K562 (cell line): ENCODE results near the gene FBL. TPM values are rescaled to one million over a fixed set of nuclear protein-coding genes. Genes with fewer than 3 reads are reported as not detected.

Experiments used
- ATAC-seq: fragments of 200-7000 bp; cut with Tn5 transposase; 3 replicates; pipeline ENCODE4 v1.9.1; 2020; ENCODE audit warnings: moderate library complexity
- Bru-seq: library from RNA; stranded (reverse); fragments of 400-500 nt; gene quantifications from one replicate; lab custom pipeline; 2021; lab: Mats Ljungman, UMichigan
- BruChase-seq, 2 experiments: library from RNA; stranded (reverse); fragments of 400-500 nt; gene quantifications; one replicate each; lab custom pipeline; 2021; lab: Mats Ljungman, UMichigan
- BruUV-seq: library from RNA; stranded (reverse); fragments of 400-500 nt; replicated peaks from 2 replicates; lab custom pipeline; 2021; lab: Mats Ljungman, UMichigan
- CTCF ChIA-PET: fragments of 300-600 bp; formaldehyde crosslinking; extraction: SDS; loops from one replicate; lab custom pipeline; 2021; ENCODE audit warnings: low intra/inter-chr PET ratio; lab: Yijun Ruan, JAX
- POLR2A ChIA-PET: fragments of 300-600, 350-650 bp; sonication (Branson Sonifier 250); formaldehyde crosslinking; extraction: SDS; loops from one replicate; lab custom pipeline; 2021; ENCODE audit warnings: antibody characterized with exemption, inconsistent platforms; lab: Yijun Ruan, JAX
- DNase-seq, 4 experiments: peaks; one replicate each; pipeline versions ENCODE4 v3.0.0 to v3.0.0-alpha.2; 2011 to 2018; ENCODE audit warnings: low spot score in 3 of 4, mixed read lengths in 3 of 4; ENCODE audit errors: extremely low read depth in 1 of 4
- FAIRE-seq: peaks from 2 replicates; lab custom pipeline; 2011; peaks lifted over from hg19 to GRCh38; lab: Jason Lieb, UNC
- H2AFZ ChIP-seq: 2 replicates; pipeline ENCODE4 v1.6.0; 2011; ENCODE audit warnings: low read depth, low read length, control low read depth, inconsistent platforms
- H3K27ac ChIP-seq: fragments of 200-600 bp; 3 replicates; pipeline ENCODE4 v1.8.0; 2011; ENCODE audit warnings: low read depth, mild to moderate bottlenecking, control low read depth, inconsistent platforms, low read length, moderate library complexity, mixed read lengths; ENCODE audit errors: extremely low read depth
- H3K27me3 ChIP-seq, 2 experiments: fragments of 300-600 bp in 1 of 2; 2 replicates in 1 of 2; 3 replicates in 1 of 2; pipeline versions ENCODE4 v1.6.0 to v1.8.0; 2011; ENCODE audit warnings: inconsistent platforms in 2 of 2, low read length in 2 of 2, mild to moderate bottlenecking in 1 of 2, mixed read lengths in 1 of 2, moderate library complexity in 1 of 2; ENCODE audit not compliant: control insufficient read depth in 2 of 2, insufficient read depth in 2 of 2
- H3K36me3 ChIP-seq: fragments of 300-600 bp; 3 replicates; pipeline ENCODE4 v1.8.0; 2011; ENCODE audit warnings: mild to moderate bottlenecking, low read length, inconsistent platforms; ENCODE audit not compliant: control insufficient read depth, insufficient read depth
- H3K4me1 ChIP-seq, 2 experiments: fragments of 200-600 bp in 1 of 2; replicated peaks in 1 of 2; 2 replicates in 1 of 2; 3 replicates in 1 of 2; pipeline versions ENCODE4 v1.5.1 to v1.8.0; 2011; ENCODE audit warnings: inconsistent platforms in 2 of 2, low read length in 2 of 2, mild to moderate bottlenecking in 1 of 2, mixed read lengths in 1 of 2, moderate library complexity in 1 of 2; ENCODE audit not compliant: control insufficient read depth in 2 of 2, insufficient read depth in 2 of 2
- H3K4me2 ChIP-seq: 2 replicates; pipeline ENCODE4 v1.6.1; 2011; ENCODE audit warnings: low read length, control low read depth, inconsistent platforms, mixed read lengths; ENCODE audit not compliant: insufficient read depth
- H3K4me3 ChIP-seq: fragments of 200-600 bp; sonication (generic), shearing (Covaris generic); 2 replicates; pipeline ENCODE4 v1.5.1; 2016; ENCODE audit warnings: control low read depth, inconsistent platforms
- H3K79me2 ChIP-seq: fragments of 200-600 bp; 3 replicates; pipeline ENCODE4 v1.8.0; 2011; ENCODE audit warnings: low read length, inconsistent platforms; ENCODE audit not compliant: control insufficient read depth, insufficient read depth
- H3K9ac ChIP-seq, 2 experiments: 2 replicates each; pipeline versions ENCODE4 v1.6.0 to v1.6.1; 2011; ENCODE audit warnings: low read depth in 2 of 2, low read length in 2 of 2, control low read depth in 1 of 2, inconsistent platforms in 1 of 2, mild to moderate bottlenecking in 1 of 2, mixed read lengths in 1 of 2; ENCODE audit not compliant: insufficient read depth in 1 of 2
- H3K9me1 ChIP-seq: one replicate; pipeline ENCODE4 v1.6.0; 2011; ENCODE audit warnings: inconsistent platforms, mild to moderate bottlenecking, low read length, moderate library complexity; ENCODE audit not compliant: control insufficient read depth, insufficient read depth
- H3K9me3 ChIP-seq: replicated peaks from 2 replicates; pipeline ENCODE4 v1.5.1; 2011; ENCODE audit warnings: low read depth, low read length, inconsistent platforms; ENCODE audit not compliant: control insufficient read depth, insufficient read depth
- H4K20me1 ChIP-seq: replicated peaks from 2 replicates; pipeline ENCODE4 v1.6.1; 2011; ENCODE audit warnings: low read length, inconsistent platforms, mixed read lengths; ENCODE audit not compliant: control insufficient read depth, insufficient read depth
- GATA2 ChIP-seq: sonication (generic); formaldehyde crosslinking; IDR thresholded peaks from 2 replicates; pipeline ENCODE4 v1.4.0; 2020; ENCODE audit warnings: mild to moderate bottlenecking, missing genetic modification reagents
- NUFIP1 ChIP-seq: fragments of 450-650 bp; IDR thresholded peaks from 2 replicates; pipeline ENCODE4 v1.6.1; 2018; ENCODE audit not compliant: partially characterized antibody
- REST ChIP-seq, 2 experiments: fragments of 450-650 bp; formaldehyde crosslinking in 1 of 2; IDR thresholded peaks; 2 replicates each; pipeline versions ENCODE4 v1.4.0 to v1.6.1; 2014 to 2020; ENCODE audit warnings: mild to moderate bottlenecking in 2 of 2, borderline replicate concordance in 1 of 2, low read depth in 1 of 2
- ZNF121 ChIP-seq: sonication (generic); formaldehyde crosslinking; conservative IDR thresholded peaks from 2 replicates; pipeline ENCODE4 v1.8.0; 2022; ENCODE audit warnings: missing genetic modification reagents
- ZNF583 ChIP-seq: fragments of 250-450 bp; sonication (Bioruptor Pico); IDR thresholded peaks from 2 replicates; pipeline ENCODE4 v1.4.0; 2020
- ZNF589 ChIP-seq: fragments of 200-800 bp; sonication (Bioruptor generic); IDR thresholded peaks from 2 replicates; pipeline ENCODE4 v1.6.1; 2016; ENCODE audit warnings: low read depth, missing genetic modification characterization, missing compliant biosample characterization
- ZSCAN29 ChIP-seq: fragments of 450-650 bp; IDR thresholded peaks from 2 replicates; pipeline ENCODE4 v1.6.1; 2017
- WGBS: fragments of 100-300 bp; shearing (Covaris generic); methylation state at CpG from one replicate; pipeline ENCODE4 v1.1.6; 2016; ENCODE audit warnings: low coverage, mixed read lengths; ENCODE audit not compliant: insufficient coverage; ENCODE audit errors: missing lambda C conversion rate; 5-methylcytosine and 5-hydroxymethylcytosine counted together
- in situ Hi-C: fragments of 300-500 bp; cut with MboI; formaldehyde crosslinking; loops from 4 replicates; pipeline ENCODE4 v1.15.0; 2018; ENCODE audit warnings: inconsistent platforms, mixed read lengths
- intact Hi-C: fragments of 100-400 bp; cut with micrococcal nuclease; formaldehyde crosslinking; loops from 2 replicates; pipeline ENCODE4 v1.14.2; 2022
- long read RNA-seq, 3 experiments: library from polyadenylated mRNA in 2 of 3; library from RNA in 1 of 3; unstranded in 2 of 3; stranded (forward) in 1 of 3; transcript quantifications; one replicate each; pipeline ENCODE4 v2.0.0, GENCODE V29; 2019 to 2022
- polyA minus RNA-seq, 3 experiments: library from RNA; depleted of rRNA, polyadenylated mRNA; stranded (reverse); fragments of >200 nt; gene quantifications; 2 replicates each; pipeline ENCODE4 v1.2.3, GENCODE V29; 2011
- polyA plus RNA-seq, 8 experiments: library from polyadenylated mRNA; depleted of rRNA in 4 of 8; stranded (reverse) in 5 of 8; unstranded in 3 of 8; fragments of >200 nt; fragmentation: Nextera tagmentation in 2 of 8; fragmentation: Illumina TruSeq in 1 of 8; extraction: Ambion mirVana in 2 of 8; extraction: Trizol in 1 of 8; gene quantifications; 2 replicates each; pipeline versions ENCODE4 v1.2.1 to v1.2.3, GENCODE V29; 2011 to 2014; ENCODE audit warnings: inconsistent platforms in 1 of 8, missing spikeins in 1 of 8
- total RNA-seq, 7 experiments: library from RNA; depleted of rRNA in 6 of 7; stranded (reverse); fragments of >200 nt in 6 of 7; fragmentation: Illumina TruSeq in 2 of 7; extraction: Trizol in 2 of 7; gene quantifications; 2 replicates each; pipeline versions ENCODE4 v1.2.1 to v1.2.3, GENCODE V29; 2011 to 2021; ENCODE audit warnings: low replicate concordance in 1 of 7

FBL gene
- total RNA-seq (2011; cell fraction: chromatin; rRNA removed; ENCODE audit: low replicate concordance), result 90.3 and 153 TPM in 2 replicates
- total RNA-seq (2011; cell fraction: nucleolus; rRNA removed), result 155 and 156 TPM in 2 replicates
- 201 and 290 TPM in 2 replicates for total RNA-seq (2011; cell fraction: nucleoplasm; rRNA removed)
- total RNA-seq (2014; rRNA removed), result 448 and 524 TPM in 2 replicates
- 676 and 696 TPM in 2 replicates for total RNA-seq (2014; rRNA removed; fragmentation: Illumina TruSeq; extraction: Trizol)
- 565 and 575 TPM in 2 replicates for total RNA-seq (2015; rRNA removed; fragmentation: Illumina TruSeq; extraction: Trizol)
- 761 and 811 TPM in 2 replicates for total RNA-seq (2021)
- polyA plus RNA-seq (2011; rRNA removed), result 843 and 1,244 TPM in 2 replicates
- 1,200 and 1,290 TPM in 2 replicates for polyA plus RNA-seq (2011; cell fraction: cytosol; rRNA removed)
- 284 and 323 TPM in 2 replicates for polyA plus RNA-seq (2011; cell fraction: nucleus; rRNA removed)
- 476 and 792 TPM in 2 replicates for polyA plus RNA-seq (2012)
- 1,561 and 1,696 TPM in 2 replicates for polyA plus RNA-seq (2014; fragmentation: Illumina TruSeq; extraction: Trizol)
- polyA plus RNA-seq (2014; fragmentation: Nextera tagmentation; extraction: Ambion mirVana), result 100 to 1,000 TPM; 201 to 235 TPM
- polyA plus RNA-seq (2014; rRNA removed), result 672 and 721 TPM in 2 replicates
- 930 and 947 TPM in 2 replicates for polyA minus RNA-seq (2011; rRNA and poly(A)+ RNA removed)
- 316 and 353 TPM in 2 replicates for polyA minus RNA-seq (2011; cell fraction: cytosol; rRNA and poly(A)+ RNA removed)
- 33.4 and 57.8 TPM in 2 replicates for polyA minus RNA-seq (2011; cell fraction: nucleus; rRNA and poly(A)+ RNA removed)
- percentile 97 among the genes with signal in this experiment for Bru-seq, nascent RNA
- percentile 97 among the genes with signal in this experiment for BruChase-seq, experiment 1, labeled RNA remaining after a 2-hour chase
- percentile 95 among the genes with signal in this experiment for BruChase-seq, experiment 2, labeled RNA remaining after a 6-hour chase
- long read RNA-seq, experiment 1, transcript FBL-201 (9 exons, 1,160 nt), result major isoform, 414 of 2,252 reads
- long read RNA-seq, experiment 1, partial matches to known transcripts, result 1,752 of 2,252 reads
- long read RNA-seq, experiment 1, other reads (novel, unspliced or antisense), result 86 of 2,252 reads
- long read RNA-seq, experiment 2, transcript FBL-201 (9 exons, 1,160 nt), result major isoform, 191 of 872 reads
- long read RNA-seq, experiment 2, partial matches to known transcripts, result 547 of 872 reads
- long read RNA-seq, experiment 2, other reads (novel, unspliced or antisense), result 132 of 872 reads
- long read RNA-seq, experiment 3, transcript FBL-201 (9 exons, 1,160 nt), result major isoform, 343 of 420 reads
- long read RNA-seq, experiment 3, partial matches to known transcripts, result 26 of 420 reads
- long read RNA-seq, experiment 3, other reads (novel, unspliced or antisense), result 51 of 420 reads

- Histone ChIP-seq H2AFZ (peak within 1 kb of the TSS; percentile 84), H4K20me1 (peaks cover 35% of the 10 kb centered on the region), H3K4me3 (peak within 1 kb of the TSS; percentile 86), H3K27me3 (no peaks in the 10 kb centered on the region), H3K27ac (peak within 1 kb of the TSS; percentile 79), H3K36me3 (peaks cover 23% of the 10 kb centered on the region; the same call in 2 of the 3 replicates), H3K9ac (peak within 1 kb of the TSS; percentile 93 to 96), H3K9me1 (no peaks in the 10 kb centered on the region), H3K79me2 (peaks cover 54% of the 10 kb centered on the region), H3K4me1 (peaks cover 21 to 42% of the 10 kb centered on the region in 2 experiments; a peak in 4 of 5 replicates), H3K4me2 (peak within 1 kb of the TSS; percentile 96), H3K9me3 (no peaks in the 10 kb centered on the region)
- ChIA-PET POLR2A (interaction anchor here (0.6 to 2.6 kb wide), 3 partner anchors 12 to 329 kb away, joined by 3 to 17 read pairs (median 3); partner anchors contain the start of gene DYRK1B), CTCF (no interaction called here)
- DNase-seq (peak; percentile 96 to 99 (median 98)), FAIRE-seq (no peak), ATAC-seq (peak; percentile 88)
- BruUV-seq, result no TSS peak
- intact Hi-C loops, result loop anchor here (2.0 kb wide), 1 partner anchor 79 kb away; no protein-coding TSS in a partner anchor
- in situ Hi-C loops, result no loop called here
- 1% methylated on average over 30 of the region's 57 CpGs for WGBS
- TF ChIP-seq ZNF583 (CRISPR knock-in tag), result no peak
- no peak for TF ChIP-seq ZSCAN29
- TF ChIP-seq ZNF589 (CRISPR knock-in tag), result 0 out of 2 replicates have a peak, but pooled peaks have one; percentile 38
- TF ChIP-seq NUFIP1, result no peak
- TF ChIP-seq GATA2 (CRISPR knock-in tag), result no peak
- TF ChIP-seq REST (IDR thresholded peaks at IDR 0.05; ENCODE audit: borderline replicate concordance), result peak; percentile 54
- no peak for TF ChIP-seq REST (CRISPR knock-in tag; IDR thresholded peaks at IDR 0.05; ENCODE audit: low read depth)
- TF ChIP-seq ZNF121 (CRISPR knock-in tag), result no peak
Measured at GRCh38 chr19:39845933-39846677, at the start of gene FBL. Gene FBL, minus strand, starts transcription at chr19:39846379. Its CDS starts 79 bp downstream, at chr19:39846300.
